IPS-NIHi7 (cell line): ENCODE data around the gene TMC5.
"Not testable (repeated sequence)": the region's sequence is repeated elsewhere in the genome, so short reads cannot be mapped to it uniquely, and the experiment has no call there.

Experiments used
- DNase-seq: peaks from one replicate; pipeline ENCODE4 v3.0.0; 2012; ENCODE audit warnings: mixed read lengths; ENCODE audit errors: extremely low spot score

Gene TMC5, protein sequence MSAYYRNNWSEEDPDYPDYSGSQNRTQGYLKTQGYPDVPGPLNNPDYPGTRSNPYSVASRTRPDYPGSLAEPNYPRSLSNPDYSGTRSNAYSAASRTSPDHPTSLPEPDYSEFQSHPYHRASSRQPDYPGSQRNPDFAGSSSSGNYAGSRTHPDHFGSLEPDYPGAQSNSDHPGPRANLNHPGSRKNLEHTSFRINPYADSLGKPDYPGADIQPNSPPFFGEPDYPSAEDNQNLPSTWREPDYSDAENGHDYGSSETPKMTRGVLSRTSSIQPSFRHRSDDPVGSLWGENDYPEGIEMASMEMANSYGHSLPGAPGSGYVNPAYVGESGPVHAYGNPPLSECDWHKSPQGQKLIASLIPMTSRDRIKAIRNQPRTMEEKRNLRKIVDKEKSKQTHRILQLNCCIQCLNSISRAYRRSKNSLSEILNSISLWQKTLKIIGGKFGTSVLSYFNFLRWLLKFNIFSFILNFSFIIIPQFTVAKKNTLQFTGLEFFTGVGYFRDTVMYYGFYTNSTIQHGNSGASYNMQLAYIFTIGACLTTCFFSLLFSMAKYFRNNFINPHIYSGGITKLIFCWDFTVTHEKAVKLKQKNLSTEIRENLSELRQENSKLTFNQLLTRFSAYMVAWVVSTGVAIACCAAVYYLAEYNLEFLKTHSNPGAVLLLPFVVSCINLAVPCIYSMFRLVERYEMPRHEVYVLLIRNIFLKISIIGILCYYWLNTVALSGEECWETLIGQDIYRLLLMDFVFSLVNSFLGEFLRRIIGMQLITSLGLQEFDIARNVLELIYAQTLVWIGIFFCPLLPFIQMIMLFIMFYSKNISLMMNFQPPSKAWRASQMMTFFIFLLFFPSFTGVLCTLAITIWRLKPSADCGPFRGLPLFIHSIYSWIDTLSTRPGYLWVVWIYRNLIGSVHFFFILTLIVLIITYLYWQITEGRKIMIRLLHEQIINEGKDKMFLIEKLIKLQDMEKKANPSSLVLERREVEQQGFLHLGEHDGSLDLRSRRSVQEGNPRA

DNA sequence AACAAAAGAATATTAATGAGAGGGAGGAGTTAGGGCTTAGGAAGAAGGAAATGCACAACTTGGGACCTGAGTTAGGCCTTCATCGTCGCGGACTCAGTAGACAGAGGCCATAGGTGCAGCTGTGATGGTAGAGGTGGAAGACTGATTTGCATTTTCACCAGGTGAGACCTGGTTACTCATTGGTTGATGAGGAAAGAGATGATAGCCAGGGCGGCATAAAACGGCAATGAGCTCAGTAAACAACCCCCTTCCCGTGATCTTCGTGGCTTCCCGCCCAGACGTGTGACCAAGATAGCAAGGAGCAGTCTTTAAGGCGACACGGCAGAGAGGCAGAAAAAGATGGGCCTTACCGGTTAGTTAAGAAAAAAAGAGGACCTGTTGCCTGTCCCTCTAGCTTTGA lies at the start of gene TMC5:
TSS of gene TMC5 (plus strand) at position 244 of the 400 bp plus-strand sequence. CDS start 22,156 bp downstream, outside the sequence.
- DNase-seq = no peak

DNA sequence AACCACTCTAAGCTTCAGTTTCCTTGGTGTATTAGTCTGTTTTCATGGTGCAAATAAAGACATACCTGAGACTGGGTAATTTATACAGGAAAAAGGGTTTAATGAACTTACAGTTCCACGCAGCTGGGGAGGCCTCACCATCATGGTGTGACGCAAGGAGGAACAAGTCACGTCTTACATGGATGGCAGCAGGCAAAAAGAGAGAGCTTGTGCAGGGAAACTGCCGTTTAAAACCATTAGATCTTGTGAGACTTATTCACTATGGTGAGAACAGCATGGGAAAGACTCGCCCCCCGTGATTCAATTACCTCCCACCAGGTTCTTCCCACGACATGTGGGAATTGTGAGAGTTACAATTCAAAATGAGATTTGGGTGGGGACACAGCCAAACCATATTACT lies 45.1 kb upstream of the TMC5 start:
- DNase-seq = not testable (repeated sequence)

DNA sequence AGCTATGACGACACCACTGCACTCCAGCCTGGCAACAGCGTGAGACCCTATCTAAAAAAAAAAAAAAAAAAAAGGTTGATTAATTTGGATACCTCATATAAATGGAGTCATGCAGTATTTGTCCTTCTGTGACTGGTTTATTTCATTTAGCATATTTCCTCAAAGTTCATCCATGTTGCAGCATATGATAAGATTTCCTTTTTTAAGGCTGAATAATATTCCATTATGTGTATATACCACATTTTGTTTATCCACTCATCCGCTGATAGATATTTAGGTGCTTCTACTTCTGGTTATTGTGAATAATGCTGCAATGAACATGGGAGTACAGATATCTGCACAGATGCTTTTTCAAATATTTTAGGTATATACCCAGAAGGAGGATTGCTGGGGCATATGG lies 43.3 kb upstream of the TMC5 start:
- DNase-seq = no peak

DNA sequence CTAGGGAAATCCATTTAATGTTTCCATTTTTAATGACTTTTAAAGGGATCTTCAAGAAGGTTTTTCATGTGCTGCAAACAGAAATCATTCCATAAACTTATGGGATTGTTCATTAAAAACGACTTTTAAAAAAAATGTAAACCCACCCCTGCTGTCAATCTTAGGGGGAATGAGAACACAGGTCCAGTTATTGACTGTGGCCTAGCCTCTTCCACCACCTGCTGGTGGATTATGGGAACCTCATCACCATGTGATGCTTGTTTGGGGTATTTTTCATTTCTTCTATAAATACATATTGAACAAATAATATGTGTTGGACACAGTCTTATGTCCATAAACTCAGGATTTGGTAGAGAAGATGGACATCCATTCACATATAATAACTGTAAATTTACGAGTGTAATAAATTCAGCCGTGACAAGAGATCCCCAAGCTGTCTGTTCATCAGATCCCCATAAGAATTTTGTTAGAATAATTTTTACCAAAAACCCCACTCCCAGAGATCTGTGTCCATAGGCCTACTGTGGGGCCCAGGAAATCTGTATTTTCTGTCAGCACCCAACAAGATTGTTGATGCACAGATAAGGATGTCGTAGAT lies 42.0 kb upstream of the TMC5 start:
- peak; percentile 79 for DNase-seq

DNA sequence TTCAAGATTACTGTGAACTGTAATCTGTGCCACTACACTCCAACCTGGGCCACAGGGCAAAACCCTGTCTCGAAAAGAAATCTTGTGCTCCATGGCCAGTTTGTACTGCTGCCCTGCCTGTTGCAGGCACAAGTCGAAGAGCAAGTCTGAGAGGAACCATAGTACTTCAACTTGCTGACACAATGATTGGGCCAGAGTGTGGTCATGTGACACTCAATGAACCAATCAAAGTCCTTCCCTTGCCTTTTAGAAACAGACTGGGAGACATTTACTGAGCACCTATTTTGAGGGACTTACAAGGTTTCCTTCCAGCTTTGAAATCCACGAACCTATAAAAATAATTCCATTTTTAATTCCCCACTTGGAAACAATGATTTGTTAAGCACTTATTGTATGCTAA lies 39.8 kb upstream of the TMC5 start:
- no peak for DNase-seq

DNA sequence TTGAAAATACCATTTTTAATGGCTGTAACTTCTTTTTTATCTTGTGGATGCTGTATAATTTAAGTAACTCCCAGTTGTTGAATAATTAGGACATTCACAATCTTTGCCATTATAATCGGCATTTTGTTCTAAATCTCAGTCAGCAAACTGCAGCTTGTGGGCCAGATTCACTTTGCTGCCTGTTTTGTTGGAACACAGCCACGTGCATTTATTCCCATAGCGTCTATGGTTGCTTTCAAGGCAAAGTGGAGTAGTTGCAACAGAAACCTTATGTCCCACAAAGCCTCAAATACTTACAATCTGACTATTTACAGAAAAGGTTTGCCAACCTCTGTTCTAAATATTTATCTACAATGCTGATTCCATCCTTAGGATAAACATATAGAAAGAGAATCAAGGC lies 39.2 kb upstream of the TMC5 start:
- DNase-seq = no peak

DNA sequence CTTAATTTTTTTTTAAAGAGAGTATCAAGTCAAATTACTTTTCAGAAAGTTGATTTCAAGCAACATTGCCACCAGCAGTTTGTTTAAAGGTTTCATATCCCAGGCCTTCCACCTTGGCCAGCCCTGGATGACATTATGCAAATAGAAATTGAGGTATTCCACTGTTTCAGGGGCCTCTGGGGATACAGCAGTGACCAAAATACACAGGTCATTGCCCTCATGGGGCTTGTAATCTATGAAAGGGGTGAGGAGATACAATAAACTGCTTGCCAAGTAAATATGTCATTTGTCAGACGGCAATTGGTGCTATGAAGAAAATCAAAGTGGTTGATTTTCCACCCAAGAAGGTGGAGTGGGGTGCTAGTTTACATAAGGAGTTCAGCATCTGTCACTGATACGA lies 37.8 kb upstream of the TMC5 start:
- no peak for DNase-seq

DNA sequence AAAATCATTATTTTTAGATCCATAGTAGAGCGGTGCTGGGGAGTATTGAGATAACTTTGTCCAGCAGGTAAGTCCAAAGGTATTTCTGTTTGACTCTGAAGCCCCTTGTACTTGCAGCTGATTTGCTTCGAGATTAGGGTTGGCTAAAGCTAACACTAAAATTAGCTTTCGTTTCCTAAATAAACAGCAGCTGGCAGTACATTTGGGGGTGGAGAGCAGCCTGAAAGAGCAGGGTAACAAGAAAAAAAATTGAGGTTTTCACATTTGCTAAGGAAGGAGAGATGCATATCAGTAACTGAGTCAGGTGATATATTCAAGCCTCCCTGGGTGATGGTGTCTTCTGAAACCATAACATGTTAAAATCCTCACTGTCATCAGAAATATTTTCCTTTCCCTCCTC lies 37.4 kb upstream of the TMC5 start:
- no peak for DNase-seq

DNA sequence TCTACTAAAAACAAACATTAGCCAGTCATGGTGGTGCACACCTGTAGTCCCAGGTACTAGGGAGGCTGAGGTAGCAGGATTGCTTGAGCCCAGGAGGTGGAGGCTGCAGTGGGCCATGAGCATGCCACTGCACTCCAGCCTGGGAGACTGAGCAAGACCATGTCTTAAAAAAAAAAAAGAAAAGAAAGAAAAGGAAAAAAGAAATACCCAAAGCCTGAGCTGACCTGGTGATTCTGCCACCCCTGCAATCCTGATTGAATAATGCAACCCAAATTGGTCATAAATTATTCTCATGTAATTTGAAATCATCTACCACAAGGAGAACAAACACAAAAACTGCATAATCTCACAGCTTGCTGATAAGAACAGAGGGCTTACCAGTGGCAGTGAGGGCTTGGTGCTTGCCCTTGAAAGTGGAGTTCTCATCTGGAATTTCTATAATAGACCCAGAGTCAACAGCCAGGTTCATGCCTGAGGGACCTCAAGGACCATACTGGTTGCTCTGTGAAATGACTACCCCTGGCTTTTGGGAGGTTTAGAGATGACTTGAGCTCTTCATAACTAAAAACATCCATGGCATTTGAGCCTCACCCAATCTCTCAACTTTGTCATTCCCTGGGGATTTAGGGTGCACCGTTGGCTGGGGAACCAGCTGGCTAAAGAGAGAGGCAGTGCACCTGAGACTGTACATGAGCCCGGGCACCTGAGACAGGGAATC lies 35.4 kb upstream of the TMC5 start:
- DNase-seq = no peak

DNA sequence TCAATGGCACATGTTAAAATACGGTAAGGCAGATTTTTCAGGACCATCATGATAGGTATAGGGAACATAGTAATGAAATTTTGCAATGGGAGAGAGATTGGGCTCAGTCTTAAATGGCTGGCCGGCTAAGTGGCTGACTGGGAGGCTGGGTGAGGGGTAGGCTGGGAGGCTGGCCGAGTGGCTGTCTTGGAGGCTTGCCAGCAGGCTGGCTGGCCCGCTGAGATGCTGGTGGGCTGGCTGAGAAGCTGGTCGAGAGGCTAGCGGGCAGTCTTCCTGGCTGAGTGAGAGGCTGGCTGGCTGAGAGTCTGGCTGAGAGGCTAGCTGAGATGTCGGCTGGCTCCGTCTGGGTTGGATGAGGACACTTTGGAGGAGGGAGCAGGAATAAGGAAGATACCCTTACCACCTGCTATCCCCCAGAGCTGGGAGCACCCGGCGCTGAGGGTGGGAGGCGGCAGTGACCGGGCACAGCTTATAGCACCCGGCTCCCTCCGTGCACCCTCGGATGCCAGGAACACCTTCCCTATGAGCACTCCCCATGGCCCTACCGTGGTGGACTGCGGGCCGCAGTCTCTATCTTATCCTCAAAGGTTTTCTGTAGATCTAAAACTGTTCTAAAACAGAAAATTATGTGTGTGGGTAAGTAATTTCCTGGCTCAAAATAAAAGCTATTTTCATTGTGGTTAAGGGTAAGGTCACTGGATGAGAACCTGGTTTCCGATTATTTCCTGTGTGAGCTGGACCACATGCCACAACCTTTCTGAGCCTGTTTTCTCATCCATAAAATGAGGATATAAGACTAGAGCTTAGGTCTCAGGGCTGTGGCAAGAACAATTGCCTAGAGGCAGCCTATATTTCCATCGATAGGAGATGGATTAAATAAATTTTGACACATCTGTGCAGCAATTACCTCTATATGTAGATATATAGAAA lies 34.5 kb upstream of the TMC5 start:
- no peak for DNase-seq

DNA sequence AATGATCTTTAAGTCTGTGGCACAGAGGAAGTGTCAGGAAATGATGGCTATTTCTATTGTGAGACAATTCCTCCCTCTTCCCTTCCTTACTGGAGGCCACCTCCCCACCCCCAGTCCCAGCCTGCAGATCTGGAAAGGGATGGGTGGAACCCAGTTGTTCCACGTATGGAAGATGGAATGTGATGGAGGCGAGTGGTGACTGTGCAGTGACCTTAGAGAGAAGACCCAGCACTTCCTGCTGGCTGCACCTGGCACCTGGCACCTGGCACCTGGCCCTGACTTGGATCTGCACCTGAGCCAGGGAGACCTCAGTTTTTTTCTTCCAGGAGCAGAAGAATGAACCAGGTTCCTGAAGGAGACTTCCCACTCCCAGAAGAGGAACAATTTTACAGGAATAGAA lies 33.0 kb upstream of the TMC5 start:
- DNase-seq = no peak

DNA sequence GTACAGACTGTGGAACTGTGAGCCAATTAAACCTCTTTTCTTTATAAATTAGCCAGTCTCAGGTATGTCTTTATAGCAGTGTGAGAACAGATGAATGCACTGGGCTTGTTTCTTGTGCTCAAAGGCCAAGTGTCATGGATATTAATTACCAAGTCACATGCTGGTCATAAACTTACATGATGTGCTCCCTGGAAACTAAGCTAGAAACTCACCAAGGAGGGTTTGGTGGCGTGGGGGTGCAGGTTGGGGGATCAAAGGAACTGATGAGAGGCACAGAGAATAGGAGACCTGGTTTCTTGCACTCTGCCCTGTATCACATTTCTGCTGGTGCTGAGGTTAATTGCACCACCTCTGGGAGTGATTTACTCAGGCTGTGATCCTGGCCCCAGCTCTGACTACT lies 31.2 kb upstream of the TMC5 start:
- no peak for DNase-seq

DNA sequence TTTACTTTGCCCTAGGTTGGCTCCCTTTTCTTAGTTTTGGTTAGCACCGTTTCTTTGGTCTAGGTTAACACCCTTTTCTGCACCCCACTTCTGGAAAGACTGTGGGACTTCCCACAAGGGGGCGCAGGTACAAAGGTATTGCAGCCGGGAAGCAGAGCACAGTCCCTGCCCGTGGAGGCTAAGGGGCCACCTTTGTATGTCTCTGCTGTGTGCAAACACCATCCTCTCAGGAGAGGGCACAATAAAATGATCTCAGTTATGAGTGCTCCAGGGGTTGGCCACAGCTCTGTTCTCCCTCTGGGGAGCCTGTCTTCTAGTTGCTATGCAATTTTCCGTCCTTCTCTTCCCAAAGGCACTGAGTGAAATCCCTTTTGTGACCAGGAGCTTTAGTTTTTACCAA lies 28.4 kb upstream of the TMC5 start:
- peak; percentile 78 for DNase-seq

DNA sequence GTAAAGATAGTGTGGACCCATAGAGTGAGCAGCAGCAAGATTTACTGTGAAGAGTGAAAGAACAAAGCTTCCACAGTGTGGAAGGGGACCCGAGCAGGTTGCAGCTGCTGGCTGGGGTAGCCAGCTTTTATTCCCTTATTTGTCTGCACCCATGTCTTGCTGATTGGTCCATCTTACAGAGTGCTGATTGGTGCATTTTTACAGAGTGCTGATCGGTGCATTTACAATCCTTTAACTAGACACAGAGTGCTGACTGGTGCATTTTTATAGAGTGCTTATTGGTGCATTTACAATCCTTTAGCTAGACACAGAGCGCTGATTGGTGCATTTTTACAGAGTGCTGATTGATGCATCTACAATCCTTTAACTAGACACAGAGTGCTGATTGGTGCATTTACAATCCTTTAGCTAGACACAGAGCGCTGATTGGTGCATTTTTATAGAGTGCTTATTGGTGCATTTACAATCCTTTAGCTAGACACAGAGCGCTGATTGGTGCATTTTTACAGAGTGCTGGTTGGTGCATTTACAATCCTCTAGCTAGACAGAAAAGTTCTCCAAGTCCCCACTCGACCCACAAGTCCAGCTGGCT lies 26.4 kb upstream of the TMC5 start:
- not testable (repeated sequence) for DNase-seq

DNA sequence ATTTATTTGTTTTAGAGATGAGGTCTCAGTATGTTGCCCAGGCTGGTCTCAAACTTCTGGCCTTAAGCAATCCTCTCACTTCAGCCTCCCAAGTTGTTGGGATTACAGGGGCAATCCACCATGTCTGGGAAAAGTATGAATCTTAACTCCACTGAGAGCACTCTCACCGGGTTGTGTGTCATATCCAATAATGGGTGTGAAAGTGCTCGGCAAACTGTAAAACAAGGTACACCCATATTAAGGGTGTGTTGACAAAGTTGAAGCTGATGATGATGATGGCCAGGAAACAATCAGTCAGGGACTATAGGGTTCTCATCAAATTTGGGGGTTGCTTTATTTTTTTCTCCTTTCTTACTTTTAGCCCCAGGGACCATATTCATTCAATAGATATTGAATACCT lies 25.3 kb upstream of the TMC5 start:
- no peak for DNase-seq

DNA sequence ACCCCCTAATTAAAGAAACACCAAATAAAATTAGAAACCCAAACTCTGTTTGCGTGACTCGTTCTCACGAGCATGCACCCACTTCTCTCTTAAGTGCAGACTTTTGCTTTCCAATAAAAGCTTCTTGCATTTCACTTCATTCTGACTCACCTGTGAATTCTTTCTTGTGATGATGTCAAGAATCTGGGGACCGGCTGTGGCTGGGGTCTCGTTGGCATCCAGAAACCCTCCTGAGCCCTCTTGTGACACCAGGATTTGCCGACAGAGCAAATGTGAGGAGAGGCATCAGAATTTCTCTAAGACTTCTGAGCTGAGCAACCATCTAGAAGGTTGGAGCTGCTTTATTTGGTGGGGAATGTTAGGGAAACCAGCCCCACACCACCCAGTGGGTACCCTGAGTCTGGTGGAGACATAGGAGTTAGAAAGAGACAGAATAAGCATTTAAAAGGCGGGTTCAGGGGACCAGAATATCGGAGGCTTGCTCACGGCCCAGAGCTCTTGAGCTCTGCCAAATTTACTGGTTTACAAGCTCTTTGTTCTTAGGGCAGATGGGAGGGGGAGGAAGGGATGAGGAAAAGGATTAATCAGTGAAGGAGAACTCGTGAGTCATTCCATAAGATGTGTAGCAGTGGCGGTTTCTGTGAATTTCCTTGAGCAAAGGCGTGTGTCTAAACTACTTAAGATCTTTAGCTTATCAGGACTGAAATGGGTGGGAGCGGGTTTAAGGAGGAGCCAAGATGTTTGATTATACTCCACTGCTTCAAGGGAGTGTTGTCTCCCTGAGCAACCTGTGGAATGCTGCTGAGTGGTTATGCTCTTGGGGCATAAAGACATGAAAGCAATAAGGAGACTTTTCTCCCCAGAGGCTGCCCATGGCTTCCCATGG lies 24.2 kb upstream of the TMC5 start:
- no peak for DNase-seq

DNA sequence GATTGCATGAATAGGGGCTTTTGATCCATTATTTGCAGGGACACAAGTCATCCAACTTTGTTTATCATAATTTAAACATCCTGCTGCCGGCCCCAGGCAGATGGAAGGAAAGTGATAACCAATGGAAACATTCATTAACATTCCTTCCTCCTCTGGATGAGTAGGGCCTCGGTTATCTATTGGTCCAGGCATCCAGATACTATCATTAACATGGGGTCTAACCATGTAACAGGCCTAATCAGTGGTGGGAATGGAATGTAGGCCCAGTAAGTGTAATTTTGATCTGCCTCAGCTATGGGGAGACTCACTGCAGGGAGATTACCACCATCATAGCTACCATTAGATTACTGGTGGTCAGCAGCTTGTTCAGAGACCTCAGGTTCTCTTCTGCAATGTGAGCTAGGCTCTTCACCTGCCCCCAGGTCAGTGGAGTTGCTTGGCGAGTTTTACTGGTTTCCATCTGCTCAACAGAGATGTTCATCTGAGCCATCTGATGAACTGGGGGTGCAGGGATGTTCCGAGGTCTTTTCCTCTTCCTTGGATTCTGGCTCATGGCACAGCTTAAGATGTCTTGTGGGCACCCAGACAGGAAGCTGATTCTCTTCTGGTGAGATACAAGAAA lies 21.9 kb upstream of the TMC5 start:
- DNase-seq = not testable (repeated sequence)

DNA sequence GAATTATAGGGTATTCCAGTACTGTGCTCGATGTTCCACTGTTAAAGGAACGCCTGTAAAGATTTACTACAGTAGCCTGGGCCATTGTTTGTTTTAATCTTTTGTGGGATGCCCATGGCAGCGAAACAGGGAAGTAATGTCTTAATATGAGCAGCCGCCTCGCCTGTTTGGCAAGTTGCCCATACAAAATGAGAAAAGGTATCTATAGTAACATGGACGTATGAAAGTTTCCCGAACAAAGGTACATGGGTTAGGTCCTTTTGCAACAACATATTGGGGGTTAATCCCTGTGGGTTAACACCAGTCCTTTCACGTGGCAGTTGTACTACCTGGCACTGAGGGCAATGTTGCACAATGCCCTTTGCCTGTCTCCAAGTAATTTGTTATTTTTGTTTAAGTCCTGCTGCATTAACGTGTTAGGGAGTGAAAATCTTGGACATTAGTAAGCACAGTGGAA lies 21.1 kb upstream of the TMC5 start:
- no peak for DNase-seq

DNA sequence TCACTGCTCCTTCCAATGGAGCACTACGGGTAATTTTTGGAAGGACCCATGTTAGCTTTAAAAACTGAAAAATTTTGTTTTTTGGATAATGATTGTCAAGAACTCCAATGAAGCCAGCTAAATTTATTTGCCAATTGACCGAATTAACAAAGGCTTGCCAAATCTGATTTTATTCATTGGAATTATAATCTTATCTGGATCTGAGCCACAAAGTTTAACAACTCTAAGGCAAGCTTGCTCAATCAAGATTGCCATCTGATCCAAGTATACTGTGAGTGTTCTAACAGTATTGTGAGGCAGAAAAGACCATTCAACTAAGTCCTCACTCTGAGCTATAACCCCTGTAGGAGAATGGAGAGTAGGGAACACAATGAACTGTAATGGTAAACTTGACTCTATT lies 20.3 kb upstream of the TMC5 start:
- not testable (repeated sequence) for DNase-seq
